GM21360 (cell line): ENCODE data around the gene ADGRV1.
"Not testable (repeated sequence)": the region's sequence is repeated elsewhere in the genome, so short reads cannot be mapped to it uniquely, and the experiment has no call there.

ENCODE experiments used
- ATAC-seq: cut with Tn5 transposase; IDR thresholded peaks from one replicate; pipeline ENCODE4 v1.9.1; 2021; ENCODE audit warnings: mild to moderate bottlenecking, moderate library complexity; ENCODE audit not compliant: unreplicated experiment

The ADGRV1 gene

DNA sequence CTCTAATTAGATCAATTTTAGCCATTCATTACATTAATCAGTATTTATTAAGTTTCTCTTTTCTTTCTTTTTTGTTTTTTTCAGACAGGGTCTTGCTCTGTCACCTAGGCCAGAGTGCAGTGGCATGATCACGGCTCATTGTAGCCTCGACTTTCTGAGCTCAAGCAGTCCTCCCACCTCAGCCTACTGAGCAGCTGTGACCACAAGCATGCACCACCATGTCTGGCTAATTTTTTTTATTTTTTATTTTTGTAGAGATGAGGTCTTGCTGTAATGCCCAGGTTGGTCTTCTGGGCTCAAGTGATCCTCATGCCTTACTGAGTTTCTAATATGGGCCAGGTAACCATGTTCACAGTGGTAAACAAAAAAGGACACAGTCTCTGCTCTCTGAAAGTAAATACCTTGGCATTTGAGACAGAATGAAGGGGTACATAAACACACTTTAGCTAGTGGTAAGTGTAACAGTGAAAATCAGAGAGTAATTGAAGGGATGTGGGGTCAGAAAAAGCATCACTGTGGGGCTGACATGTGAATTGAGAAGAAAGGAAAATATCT, 336.3 kb downstream of the ADGRV1 start:
- ATAC-seq, result no peak

DNA sequence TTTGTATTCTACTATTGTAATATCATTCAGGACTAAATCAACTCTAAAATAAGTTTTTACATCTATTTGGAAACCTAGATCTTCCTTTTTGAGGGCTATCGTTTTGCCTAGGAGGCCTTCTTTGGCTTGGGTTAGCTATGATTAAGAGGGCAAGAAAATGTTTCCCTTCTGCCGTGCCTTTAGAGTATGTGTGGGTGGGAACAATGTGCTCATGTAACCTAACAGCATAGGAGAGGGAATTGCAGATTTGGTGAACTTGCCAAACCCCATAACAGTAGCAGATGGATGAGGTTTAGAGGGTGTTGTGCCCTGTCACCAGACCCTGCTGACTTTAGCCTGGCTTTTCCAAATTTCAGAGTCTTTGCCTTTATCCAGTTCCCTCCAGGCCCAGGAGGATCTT, 339.0 kb downstream of the ADGRV1 start:
- ATAC-seq, result no peak

DNA sequence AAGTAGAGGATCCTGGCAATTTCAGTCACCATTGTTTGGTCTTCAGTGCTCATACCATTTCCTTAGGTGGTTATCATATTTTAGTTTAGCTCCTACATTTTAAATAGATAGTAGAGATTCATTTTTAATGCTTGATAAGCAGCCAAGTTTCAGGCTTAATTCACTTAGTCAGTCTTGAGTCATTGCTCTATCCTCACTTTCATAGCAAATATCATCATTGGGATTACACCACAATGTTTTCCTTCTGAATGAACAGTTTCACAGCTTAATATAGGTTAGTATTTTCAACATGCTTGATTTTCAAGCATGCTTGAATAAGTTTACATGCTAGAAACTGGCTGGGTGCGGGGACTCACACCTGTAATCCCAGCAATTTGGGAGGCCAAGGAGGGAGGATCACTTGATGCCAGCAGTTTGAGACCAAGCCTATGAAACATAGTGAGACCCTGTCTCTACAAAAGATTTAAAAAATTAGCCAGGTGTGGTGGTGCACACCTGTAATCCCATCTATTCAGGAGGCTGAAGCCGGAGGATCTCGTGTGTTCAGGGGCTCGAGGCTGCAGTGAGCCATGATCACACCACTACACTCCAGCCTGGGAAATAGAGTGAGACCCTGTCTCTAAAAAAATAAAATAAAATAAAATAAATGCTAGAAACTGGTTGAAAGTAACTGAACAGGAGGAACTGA, 339.9 kb downstream of the ADGRV1 start:
- ATAC-seq, result no peak

GRCh38 chr5:90899014-90899604, 340.5 kb downstream of the ADGRV1 start:
- ATAC-seq, result no peak

DNA sequence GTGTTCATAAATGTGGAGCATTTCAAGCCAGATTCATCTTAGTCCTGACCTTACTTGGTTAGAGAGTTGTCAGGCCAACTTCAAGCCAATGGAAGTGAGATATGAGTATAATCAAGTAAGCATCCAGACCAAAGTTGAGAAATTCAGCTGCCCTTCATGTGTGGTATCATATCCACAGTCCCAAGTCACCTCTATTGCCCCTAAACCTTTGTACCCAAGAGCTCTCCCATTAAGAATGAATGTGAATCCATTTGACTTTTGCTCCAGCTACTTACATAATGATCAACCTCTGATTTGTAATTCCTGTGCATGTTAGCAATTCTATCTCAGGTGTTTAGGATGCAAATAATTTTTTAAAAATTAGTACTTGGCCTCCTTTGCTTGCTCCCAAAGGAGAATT, 342.7 kb downstream of the ADGRV1 start:
- no peak for ATAC-seq

DNA sequence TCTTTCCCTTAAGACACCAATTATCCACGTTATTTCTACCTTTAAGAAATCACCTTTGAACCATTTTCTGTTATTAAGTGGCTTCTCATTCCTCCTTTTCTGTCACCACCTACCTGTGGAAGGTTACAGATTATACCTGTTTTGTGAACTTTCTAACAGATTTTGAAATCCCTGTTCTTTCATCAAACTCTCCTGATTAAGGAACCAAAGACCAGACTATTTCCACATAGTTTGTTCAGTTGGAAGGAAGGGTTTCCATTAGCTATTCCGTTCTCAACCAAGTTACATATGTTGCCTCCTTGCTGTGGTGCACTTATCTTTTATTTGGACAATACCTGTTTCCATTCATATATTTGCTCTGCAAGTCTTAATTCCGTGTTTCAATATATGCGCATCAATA, 343.6 kb downstream of the ADGRV1 start:
- no peak for ATAC-seq

GRCh38 chr5:90902651-90903386, 344.2 kb downstream of the ADGRV1 start:
- ATAC-seq, result no peak

DNA sequence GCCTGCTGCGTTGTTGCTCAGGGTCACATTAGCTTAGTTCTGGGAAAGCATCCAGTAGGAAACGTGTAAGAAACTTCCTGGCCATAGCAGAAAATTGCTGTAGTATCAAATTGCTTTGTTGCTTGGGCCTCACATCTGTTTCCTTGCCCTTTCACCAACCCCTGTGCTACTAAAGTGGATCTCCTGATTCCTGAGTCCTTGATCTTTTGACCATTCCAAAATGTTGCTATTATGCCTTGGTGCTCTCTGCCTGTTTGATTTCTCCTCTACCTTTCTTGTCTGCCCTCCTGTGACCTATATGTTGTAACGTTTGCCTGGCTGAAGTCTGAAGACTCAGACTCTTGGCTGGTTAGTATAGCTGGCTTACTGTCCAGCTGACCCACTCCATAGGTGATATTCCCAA, 350.5 kb downstream of the ADGRV1 start:
- no peak for ATAC-seq

- no peak for ATAC-seq
Observed at GRCh38 chr5:90909940-90910339, 351.3 kb downstream of the ADGRV1 start.

GRCh38 chr5:90911169-90911568, 352.6 kb downstream of the ADGRV1 start:
- no peak for ATAC-seq

- ATAC-seq, result no peak
Observed at GRCh38 chr5:90912476-90912875, 353.9 kb downstream of the ADGRV1 start.

GRCh38 chr5:90915393-90915792, 356.8 kb downstream of the ADGRV1 start:
- ATAC-seq, result no peak

DNA sequence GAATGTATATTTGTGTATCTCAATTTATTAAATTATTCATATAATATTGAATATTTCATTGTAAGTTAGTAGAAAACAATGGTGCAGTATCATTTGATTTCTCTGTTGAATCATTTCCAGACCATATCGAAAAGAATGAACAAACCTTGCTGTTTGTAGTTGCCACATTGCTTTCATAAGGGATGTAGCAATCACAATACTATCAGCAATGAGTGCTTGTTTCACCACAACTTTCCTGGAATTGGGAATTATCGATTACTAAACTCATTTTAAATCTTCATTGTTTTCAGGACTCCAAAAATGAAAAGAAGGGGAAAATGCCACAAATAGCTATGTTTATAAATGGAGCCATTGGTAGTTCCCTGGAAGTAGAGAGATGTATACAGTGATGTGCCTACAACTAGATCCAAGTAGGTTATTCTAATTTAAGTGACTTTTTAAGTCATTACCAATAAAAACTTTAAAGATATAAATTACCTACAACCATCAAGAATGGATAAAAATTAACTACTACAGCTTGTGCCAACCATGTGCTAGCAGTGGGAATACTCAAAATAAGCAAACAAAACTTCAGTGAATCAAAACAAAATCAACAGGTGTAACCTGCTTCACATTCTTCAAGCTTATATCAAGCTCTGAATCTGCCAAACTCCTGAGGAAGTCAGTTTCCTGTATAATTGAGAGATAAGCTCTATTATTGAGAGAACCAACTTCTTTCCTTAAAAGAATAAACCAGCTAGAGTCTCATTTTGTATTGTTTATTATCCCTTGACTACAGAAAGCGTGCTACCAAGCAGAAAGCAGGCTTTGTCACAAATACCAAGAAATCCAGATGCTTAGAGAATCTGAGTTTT, 358.6 kb downstream of the ADGRV1 start:
- ATAC-seq, result no peak

GRCh38 chr5:90917928-90918668, 359.5 kb downstream of the ADGRV1 start:
- no peak for ATAC-seq

- ATAC-seq, result no peak
Observed at GRCh38 chr5:90921418-90921973, 362.9 kb downstream of the ADGRV1 start.

DNA sequence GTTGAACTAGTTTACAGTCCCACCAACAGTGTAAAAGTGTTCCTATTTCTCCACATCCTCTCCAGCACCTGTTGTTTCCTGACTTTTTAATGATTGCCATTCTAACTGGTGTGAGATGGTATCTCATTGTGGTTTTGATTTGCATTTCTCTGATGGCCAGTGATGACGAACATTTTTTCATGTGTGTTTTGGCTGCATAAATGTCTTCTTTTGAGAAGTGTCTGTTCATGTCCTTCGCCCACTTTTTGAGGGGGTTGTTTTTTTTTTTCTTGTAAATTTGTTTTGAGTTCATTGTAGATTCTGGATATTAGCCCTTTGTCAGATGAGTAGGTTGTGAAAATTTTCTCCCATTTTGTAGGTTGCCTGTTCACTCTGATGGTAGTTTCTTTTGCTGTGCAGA, 365.6 kb downstream of the ADGRV1 start:
- not testable (repeated sequence) for ATAC-seq

DNA sequence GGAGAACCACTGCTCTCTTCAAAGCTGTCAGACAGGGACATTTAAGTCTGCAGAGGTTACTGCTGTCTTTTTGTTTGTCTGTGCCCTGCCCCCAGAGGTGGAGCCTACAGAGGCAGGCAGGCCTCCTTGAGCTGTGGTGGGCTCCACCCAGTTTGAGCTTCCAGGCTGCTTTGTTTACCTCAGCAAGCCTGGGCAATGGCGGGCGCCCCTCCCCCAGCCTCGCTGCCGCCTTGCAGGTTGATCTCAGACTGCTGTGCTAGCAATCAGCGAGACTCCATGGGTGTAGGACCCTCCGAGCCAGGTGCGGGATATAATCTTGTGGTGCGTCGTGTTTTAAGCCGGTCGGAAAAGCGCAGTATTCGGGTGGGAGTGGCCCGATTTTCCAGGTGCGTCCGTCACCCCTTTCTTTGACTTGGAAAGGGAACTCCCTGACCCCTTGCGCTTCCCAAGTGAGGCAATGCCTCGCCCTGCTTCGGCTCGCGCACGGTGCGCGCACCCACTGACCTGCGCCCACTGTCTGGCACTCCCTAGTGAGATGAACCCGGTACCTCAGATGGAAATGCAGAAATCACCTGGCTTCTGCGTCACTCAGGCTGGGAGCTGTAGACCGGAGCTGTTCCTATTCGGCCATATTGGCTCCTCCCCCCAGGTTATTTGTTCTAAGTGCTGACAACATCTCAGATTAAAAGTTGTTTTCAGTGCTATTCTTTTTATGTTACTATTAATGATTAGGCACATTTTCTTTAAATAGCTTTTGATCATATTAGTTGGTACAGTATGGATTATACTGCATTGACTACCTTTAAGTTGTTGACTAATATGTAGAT, 370.6 kb downstream of the ADGRV1 start:
- not testable (repeated sequence) for ATAC-seq

- ATAC-seq, result no peak
Observed at GRCh38 chr5:90930062-90930461, 371.5 kb downstream of the ADGRV1 start.
